Placental epithelial cell (primary cell): ENCODE results near the gene SEMA7A. TPM values are rescaled to one million over a fixed set of nuclear protein-coding genes. Genes with fewer than 3 reads are reported as not detected.

Experiments used
- small RNA-seq: library from RNA; depleted of rRNA; stranded (forward); fragments of <200 nt; gene quantifications from one replicate; pipeline ENCODE3, GENCODE V24; 2012
- total RNA-seq: library from RNA; depleted of rRNA; stranded (reverse); fragments of >200 nt; gene quantifications from 2 replicates; pipeline ENCODE4 v1.2.3, GENCODE V29; 2012

Gene SEMA7A, protein sequence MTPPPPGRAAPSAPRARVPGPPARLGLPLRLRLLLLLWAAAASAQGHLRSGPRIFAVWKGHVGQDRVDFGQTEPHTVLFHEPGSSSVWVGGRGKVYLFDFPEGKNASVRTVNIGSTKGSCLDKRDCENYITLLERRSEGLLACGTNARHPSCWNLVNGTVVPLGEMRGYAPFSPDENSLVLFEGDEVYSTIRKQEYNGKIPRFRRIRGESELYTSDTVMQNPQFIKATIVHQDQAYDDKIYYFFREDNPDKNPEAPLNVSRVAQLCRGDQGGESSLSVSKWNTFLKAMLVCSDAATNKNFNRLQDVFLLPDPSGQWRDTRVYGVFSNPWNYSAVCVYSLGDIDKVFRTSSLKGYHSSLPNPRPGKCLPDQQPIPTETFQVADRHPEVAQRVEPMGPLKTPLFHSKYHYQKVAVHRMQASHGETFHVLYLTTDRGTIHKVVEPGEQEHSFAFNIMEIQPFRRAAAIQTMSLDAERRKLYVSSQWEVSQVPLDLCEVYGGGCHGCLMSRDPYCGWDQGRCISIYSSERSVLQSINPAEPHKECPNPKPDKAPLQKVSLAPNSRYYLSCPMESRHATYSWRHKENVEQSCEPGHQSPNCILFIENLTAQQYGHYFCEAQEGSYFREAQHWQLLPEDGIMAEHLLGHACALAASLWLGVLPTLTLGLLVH
- 37.7 and 177 TPM in 2 replicates for total RNA-seq

DNA sequence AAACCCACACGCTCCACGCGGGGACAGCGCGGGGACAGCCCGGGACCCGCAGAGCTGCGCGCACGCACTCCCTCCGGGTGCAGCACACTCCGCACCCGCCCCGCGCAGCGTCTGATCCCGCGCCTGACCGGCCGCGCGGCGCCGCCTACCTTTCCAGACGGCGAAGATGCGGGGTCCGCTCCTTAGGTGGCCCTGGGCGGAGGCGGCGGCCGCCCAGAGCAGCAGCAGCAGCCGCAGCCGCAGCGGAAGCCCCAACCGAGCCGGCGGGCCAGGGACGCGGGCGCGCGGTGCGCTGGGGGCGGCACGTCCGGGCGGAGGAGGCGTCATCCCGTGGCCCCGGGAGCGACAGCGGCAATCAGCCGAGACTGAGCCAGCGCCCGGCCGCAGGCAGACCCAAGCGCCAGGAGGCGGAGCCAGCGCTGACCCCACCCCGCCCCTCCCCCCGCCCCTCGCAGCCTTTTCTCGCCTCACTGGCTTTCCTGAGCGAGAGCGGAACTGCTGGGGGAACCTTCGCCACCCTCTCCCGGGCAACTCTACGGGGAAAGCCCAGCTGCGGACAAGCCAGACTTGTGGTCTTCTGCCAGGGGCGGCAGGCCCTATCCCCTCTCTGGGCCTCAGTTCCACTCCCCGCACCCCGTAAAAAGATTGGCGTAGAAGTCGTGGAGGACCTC, at the start of gene SEMA7A:
Gene SEMA7A (minus strand): TSS at position 367 of the 671 bp plus-strand sequence. CDS start 40 bp downstream, at position 327.

DNA sequence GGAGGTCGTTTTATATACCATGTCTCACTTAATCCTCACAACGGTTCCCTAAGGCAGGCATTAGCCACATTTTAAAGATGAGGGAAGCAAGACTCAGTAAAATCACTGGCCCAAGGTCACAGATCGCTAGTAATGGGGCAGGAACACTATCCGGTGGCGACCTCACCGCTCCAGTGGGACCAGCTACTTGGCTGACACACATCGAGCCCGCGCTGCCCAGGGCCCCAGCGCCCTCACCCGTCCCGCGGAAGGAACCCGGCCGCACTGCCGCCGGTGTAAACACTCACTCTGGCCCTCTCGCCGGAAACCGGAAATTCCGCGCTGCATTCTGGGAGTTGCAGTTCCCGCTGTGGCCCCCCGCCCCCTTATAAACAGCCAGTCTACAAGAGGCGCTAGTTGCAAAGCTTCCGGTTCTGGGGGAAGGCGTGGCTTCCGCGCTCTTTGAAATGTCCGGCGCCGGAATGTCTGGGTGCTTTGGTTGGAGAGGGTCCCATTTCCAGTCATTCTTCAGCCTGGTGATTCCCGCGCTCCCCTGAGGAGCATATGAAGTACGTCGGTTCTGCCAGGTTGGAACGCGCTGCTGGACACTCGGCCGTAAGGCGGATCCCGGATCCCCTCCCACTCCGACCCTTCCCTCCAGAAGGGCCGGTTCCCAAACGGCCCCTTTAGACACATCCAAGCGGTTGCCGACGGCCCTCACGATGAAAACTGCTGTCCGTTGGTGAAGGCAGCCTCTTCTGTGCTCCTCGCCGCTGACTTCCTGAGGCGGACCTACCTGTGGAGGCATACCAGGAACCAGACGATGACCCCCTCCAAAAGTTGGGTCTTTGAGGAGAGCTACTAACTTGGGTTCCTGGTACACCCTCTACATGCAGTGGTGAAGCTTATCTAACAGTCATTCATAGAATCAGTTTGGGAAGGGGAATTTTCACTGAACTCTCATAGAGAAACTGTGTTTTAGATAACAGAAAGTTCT, 27.4 kb upstream of the SEMA7A start, which contains the start of gene UBL7:
Gene UBL7 (minus strand): TSS at position 290 of the 976 bp plus-strand sequence. CDS start 2,293 bp downstream, outside the sequence.

DNA sequence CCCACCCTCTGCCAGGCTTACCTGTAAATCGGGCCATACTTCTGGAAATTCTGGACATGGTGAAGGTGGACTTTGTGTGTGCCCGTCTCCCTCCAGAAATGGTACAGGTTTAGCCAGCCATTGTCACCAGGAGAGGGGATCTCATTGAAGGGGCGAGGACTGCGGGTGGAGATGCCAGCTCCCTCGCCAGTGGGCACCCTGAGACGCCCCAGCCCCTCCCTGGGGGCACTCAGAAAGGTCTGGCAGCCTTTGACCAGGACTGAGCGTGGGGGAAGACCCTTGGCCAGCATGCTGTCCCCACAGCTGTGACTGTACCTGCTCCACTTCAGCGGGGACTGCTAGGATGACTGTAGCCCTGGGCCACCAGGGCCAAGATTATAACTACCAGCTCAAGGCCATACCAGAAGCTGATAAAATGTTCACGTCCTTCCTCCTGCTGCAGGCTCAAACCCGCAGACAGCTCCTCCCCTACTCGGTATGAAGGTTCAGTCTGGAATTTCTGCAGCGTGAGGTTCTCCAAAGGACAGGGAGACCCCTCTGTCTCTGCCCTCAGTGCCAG, 66.4 kb downstream of the SEMA7A start, which contains the start of gene CYP11A1:
Gene CYP11A1 (minus strand): TSS at position 351 of the 559 bp plus-strand sequence. CDS start 61 bp downstream, at position 290.

Small RNAs within 50 kb of the gene (small RNA-seq; reads per million reads assigned to genes)
- 0.23 reads per million for gene MIR6881

Other genes with a start within 250 kb of the SEMA7A start
- gene STRA6, start 231.2 kb downstream of the SEMA7A start, total RNA-seq = 15.7 and 85.2 TPM in 2 replicates
- 0.54 and 1.6 TPM in 2 replicates for gene CCDC33, start 197.6 kb downstream of the SEMA7A start, total RNA-seq
- gene CYP11A1, start 66.3 kb downstream of the SEMA7A start, total RNA-seq = 0.33 and 1.6 TPM in 2 replicates
- gene UBL7, start 27.2 kb upstream of the SEMA7A start, total RNA-seq = 31.4 and 57.7 TPM in 2 replicates
- 5.5 and 5.7 TPM in 2 replicates for gene ARID3B, start 107.3 kb upstream of the SEMA7A start, total RNA-seq
- gene CLK3, start 181.9 kb upstream of the SEMA7A start, total RNA-seq = 75.8 and 88.2 TPM in 2 replicates